Neural cell (in vitro differentiated cells): ENCODE measurements around the gene CLDN12. TPM values are rescaled to one million over a fixed set of nuclear protein-coding genes. Genes with fewer than 3 reads are reported as not detected.
A peak's percentile ranks its signal among the peaks of the same experiment; 100 is the strongest.

Experiments used
- H2AFZ ChIP-seq: fragments of 200-600, 300-800 bp; sonication (generic), shearing (Covaris generic); 2 replicates; pipeline ENCODE4 v1.6.0; 2014; ENCODE audit warnings: low read depth, mild to moderate bottlenecking, antibody characterized with exemption, low read length, moderate library complexity
- H3F3A ChIP-seq: fragments of 200-600 bp; shearing (Covaris generic); 2 replicates; pipeline ENCODE4 v1.6.1; 2016; ENCODE audit warnings: mild to moderate bottlenecking, moderate library complexity, mixed read lengths, antibody characterized with exemption, low read length; ENCODE audit not compliant: insufficient read depth, poor library complexity, severe bottlenecking
- H3K27ac ChIP-seq: fragments of 200-600, 300-800 bp; sonication (generic), shearing (Covaris generic); 2 replicates; pipeline ENCODE4 v1.5.1; 2014; ENCODE audit warnings: mild to moderate bottlenecking, low read length, moderate library complexity
- H3K27me3 ChIP-seq: fragments of 300-800, 200-600 bp; sonication (generic), shearing (Covaris generic); 2 replicates; pipeline ENCODE4 v1.6.0; 2014; ENCODE audit warnings: mild to moderate bottlenecking, low read depth, low read length, moderate library complexity; ENCODE audit not compliant: insufficient read depth
- H3K36me3 ChIP-seq: fragments of 300-800, 200-600 bp; sonication (generic), shearing (Covaris generic); 2 replicates; pipeline ENCODE4 v1.5.1; 2014; ENCODE audit warnings: mild to moderate bottlenecking, antibody characterized with exemption, low read length, moderate library complexity; ENCODE audit not compliant: insufficient read depth
- H3K4me2 ChIP-seq: fragments of 300-800, 200-600 bp; sonication (generic), shearing (Covaris generic); 2 replicates; pipeline ENCODE4 v1.6.0; 2014; ENCODE audit warnings: mild to moderate bottlenecking, low read length
- H3K4me3 ChIP-seq: fragments of 300-800, 200-600 bp; sonication (generic), shearing (Covaris generic); 2 replicates; pipeline ENCODE4 v1.5.1; 2014; ENCODE audit warnings: mild to moderate bottlenecking, low read length, moderate library complexity
- H3K79me2 ChIP-seq: fragments of 200-600 bp; shearing (Covaris generic); replicated peaks from 2 replicates; pipeline ENCODE4 v1.6.0; 2014; ENCODE audit warnings: mild to moderate bottlenecking, low read length, moderate library complexity; ENCODE audit not compliant: insufficient read depth
- H3K9ac ChIP-seq: fragments of 300-800, 200-600 bp; sonication (generic), shearing (Covaris generic); 2 replicates; pipeline ENCODE4 v1.6.1; 2016; ENCODE audit warnings: mild to moderate bottlenecking, low read length, mixed read lengths
- H3K9me2 ChIP-seq: fragments of 200-600 bp; shearing (Covaris generic); 2 replicates; pipeline ENCODE4 v1.6.1; 2016; ENCODE audit warnings: mild to moderate bottlenecking, low read length, mixed read lengths; ENCODE audit not compliant: insufficient read depth
- H3K9me3 ChIP-seq: fragments of 200-600, 300-800 bp; sonication (generic), shearing (Covaris generic); 2 replicates; pipeline ENCODE4 v1.6.1; 2016; ENCODE audit warnings: mild to moderate bottlenecking, mixed run types, low read length, moderate library complexity, mixed read lengths
- H4K20me1 ChIP-seq: fragments of 200-600 bp; shearing (Covaris generic); 2 replicates; pipeline ENCODE4 v1.6.1; 2016; ENCODE audit warnings: mild to moderate bottlenecking, mixed run types; ENCODE audit not compliant: insufficient read depth
- EP300 ChIP-seq: fragments of 450-650 bp; conservative IDR thresholded peaks from 2 replicates; pipeline ENCODE4 v1.6.1; 2014; ENCODE audit warnings: antibody characterized with exemption, mild to moderate bottlenecking, moderate library complexity; ENCODE audit not compliant: poor library complexity, severe bottlenecking
- EZH2 ChIP-seq: fragments of 200-600, 300-800 bp; shearing (Covaris generic), sonication (generic); IDR thresholded peaks from 2 replicates; pipeline ENCODE4 v1.6.1; 2014; ENCODE audit warnings: antibody characterized with exemption, low read length, borderline replicate concordance, mild to moderate bottlenecking; ENCODE audit not compliant: insufficient read depth, poor library complexity, severe bottlenecking
- MXI1 ChIP-seq: fragments of 450-650 bp; conservative IDR thresholded peaks from 2 replicates; pipeline ENCODE4 v1.6.1; 2014; ENCODE audit warnings: antibody characterized with exemption, mild to moderate bottlenecking; ENCODE audit not compliant: poor library complexity, severe bottlenecking
- POLR2AphosphoS5 ChIP-seq: IDR thresholded peaks from 2 replicates; pipeline ENCODE4 v1.6.1; 2012
- RAD21 ChIP-seq: fragments of 450-650 bp; conservative IDR thresholded peaks from 2 replicates; pipeline ENCODE4 v1.6.1; 2014; ENCODE audit warnings: antibody characterized with exemption, mild to moderate bottlenecking, moderate library complexity
- SMC3 ChIP-seq: fragments of 450-650 bp; conservative IDR thresholded peaks from 2 replicates; pipeline ENCODE4 v1.6.1; 2014; ENCODE audit warnings: antibody characterized with exemption, mild to moderate bottlenecking, moderate library complexity; ENCODE audit not compliant: poor library complexity
- TAF1 ChIP-seq: IDR thresholded peaks from 2 replicates; pipeline ENCODE4 v1.6.1; 2012; ENCODE audit warnings: low read depth
- polyA minus RNA-seq: library from RNA; depleted of rRNA, polyadenylated mRNA; stranded (reverse); fragments of >200 nt; gene quantifications from 2 replicates; pipeline ENCODE4 v1.2.3, GENCODE V29; 2014
- polyA plus RNA-seq: library from polyadenylated mRNA; depleted of rRNA; stranded (reverse); fragments of >200 nt; gene quantifications from 2 replicates; pipeline ENCODE4 v1.2.3, GENCODE V29; 2014
- TF ChIP-seq, protein P1 (sequence below): fragments of 450-650 bp; IDR thresholded peaks from 2 replicates; pipeline ENCODE4 v1.5.1; 2014; ENCODE audit warnings: antibody characterized with exemption, mild to moderate bottlenecking, moderate library complexity; ENCODE audit not compliant: poor library complexity, severe bottlenecking
- TF ChIP-seq, protein P2 (sequence below): IDR thresholded peaks from 2 replicates; pipeline ENCODE4 v1.6.1; 2012; ENCODE audit warnings: borderline replicate concordance

The CLDN12 gene
- polyA plus RNA-seq (74.2 and 81.0 TPM in 2 replicates), polyA minus RNA-seq (83.0 and 88.3 TPM in 2 replicates)

DNA sequence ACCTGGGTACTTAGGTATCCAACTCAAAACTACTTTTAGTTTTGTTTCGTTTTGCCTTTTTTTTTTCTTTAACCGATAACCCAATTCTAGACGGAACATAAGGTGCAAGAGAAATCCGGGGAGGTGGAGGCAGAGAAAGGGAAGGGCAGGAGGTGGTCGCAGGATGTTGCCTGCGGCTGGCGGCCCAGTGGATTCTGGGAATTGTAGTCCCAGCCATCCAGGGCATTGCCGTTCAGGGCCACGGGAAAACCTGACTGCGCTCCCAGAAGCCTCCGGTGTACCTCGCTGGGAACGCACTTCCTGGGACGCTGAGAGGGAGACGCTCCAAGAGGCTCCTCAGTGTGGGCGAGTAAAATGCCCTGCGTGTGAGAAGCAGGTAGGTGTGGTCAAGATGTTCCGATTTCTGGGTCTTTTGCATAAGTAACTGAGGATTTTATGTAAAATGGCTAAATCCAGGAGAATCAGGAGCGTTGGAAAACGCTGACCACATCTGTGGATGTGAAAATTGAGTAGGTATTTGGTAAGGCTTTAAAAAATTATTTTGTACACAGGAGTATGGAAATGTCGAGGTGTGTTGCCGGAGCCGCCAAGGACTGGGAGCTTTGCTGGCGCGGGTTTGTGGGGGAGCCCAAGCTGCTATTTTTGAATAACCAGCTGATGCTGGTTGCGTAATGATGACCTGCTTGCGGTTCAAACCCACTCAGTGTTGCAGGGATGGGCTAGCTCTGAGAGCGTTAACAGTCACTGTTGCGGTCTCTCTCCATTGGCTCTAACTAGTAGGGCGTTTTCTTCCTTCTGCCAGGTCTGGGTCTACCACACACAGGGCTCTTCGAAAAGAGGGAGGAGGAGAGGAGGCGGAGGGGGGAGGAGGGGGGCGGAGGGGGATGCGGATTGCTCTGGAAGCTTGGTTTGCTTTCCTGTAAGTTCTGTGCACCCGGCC is at the start of gene CLDN12:
Gene CLDN12, plus strand, starts transcription at position 288 of the 940 bp plus-strand sequence. CDS start 9,216 bp downstream, outside the sequence.
- Histone ChIP-seq H3K9me2 (no peaks in the 10 kb centered on the region), H3K4me2 (peak within 1 kb of the TSS; percentile 91), H3F3A (peaks cover 2% of the 10 kb centered on the region), H3K36me3 (peaks cover 9% of the 10 kb centered on the region), H3K27me3 (no peaks in the 10 kb centered on the region), H3K9me3 (no peaks in the 10 kb centered on the region), H3K9ac (peak within 1 kb of the TSS; percentile 88), H2AFZ (peak within 1 kb of the TSS; percentile 87), H3K4me3 (peak within 1 kb of the TSS; percentile 71), H3K79me2 (peaks cover 16% of the 10 kb centered on the region), H3K27ac (peak within 1 kb of the TSS; percentile 95), H4K20me1 (no peaks in the 10 kb centered on the region)
- TF ChIP-seq RAD21 (no peak), MXI1 (peak; percentile 75), EP300 (peak; percentile 48), POLR2AphosphoS5 (peak; percentile 94), EZH2 (no peak), TAF1 (peak; percentile 93), SMC3 (peak; percentile 37)
- TF ChIP-seq, protein P1, sequence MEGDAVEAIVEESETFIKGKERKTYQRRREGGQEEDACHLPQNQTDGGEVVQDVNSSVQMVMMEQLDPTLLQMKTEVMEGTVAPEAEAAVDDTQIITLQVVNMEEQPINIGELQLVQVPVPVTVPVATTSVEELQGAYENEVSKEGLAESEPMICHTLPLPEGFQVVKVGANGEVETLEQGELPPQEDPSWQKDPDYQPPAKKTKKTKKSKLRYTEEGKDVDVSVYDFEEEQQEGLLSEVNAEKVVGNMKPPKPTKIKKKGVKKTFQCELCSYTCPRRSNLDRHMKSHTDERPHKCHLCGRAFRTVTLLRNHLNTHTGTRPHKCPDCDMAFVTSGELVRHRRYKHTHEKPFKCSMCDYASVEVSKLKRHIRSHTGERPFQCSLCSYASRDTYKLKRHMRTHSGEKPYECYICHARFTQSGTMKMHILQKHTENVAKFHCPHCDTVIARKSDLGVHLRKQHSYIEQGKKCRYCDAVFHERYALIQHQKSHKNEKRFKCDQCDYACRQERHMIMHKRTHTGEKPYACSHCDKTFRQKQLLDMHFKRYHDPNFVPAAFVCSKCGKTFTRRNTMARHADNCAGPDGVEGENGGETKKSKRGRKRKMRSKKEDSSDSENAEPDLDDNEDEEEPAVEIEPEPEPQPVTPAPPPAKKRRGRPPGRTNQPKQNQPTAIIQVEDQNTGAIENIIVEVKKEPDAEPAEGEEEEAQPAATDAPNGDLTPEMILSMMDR, result no peak
- TF ChIP-seq, protein P2, sequence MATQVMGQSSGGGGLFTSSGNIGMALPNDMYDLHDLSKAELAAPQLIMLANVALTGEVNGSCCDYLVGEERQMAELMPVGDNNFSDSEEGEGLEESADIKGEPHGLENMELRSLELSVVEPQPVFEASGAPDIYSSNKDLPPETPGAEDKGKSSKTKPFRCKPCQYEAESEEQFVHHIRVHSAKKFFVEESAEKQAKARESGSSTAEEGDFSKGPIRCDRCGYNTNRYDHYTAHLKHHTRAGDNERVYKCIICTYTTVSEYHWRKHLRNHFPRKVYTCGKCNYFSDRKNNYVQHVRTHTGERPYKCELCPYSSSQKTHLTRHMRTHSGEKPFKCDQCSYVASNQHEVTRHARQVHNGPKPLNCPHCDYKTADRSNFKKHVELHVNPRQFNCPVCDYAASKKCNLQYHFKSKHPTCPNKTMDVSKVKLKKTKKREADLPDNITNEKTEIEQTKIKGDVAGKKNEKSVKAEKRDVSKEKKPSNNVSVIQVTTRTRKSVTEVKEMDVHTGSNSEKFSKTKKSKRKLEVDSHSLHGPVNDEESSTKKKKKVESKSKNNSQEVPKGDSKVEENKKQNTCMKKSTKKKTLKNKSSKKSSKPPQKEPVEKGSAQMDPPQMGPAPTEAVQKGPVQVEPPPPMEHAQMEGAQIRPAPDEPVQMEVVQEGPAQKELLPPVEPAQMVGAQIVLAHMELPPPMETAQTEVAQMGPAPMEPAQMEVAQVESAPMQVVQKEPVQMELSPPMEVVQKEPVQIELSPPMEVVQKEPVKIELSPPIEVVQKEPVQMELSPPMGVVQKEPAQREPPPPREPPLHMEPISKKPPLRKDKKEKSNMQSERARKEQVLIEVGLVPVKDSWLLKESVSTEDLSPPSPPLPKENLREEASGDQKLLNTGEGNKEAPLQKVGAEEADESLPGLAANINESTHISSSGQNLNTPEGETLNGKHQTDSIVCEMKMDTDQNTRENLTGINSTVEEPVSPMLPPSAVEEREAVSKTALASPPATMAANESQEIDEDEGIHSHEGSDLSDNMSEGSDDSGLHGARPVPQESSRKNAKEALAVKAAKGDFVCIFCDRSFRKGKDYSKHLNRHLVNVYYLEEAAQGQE, result peak; percentile 97

DNA sequence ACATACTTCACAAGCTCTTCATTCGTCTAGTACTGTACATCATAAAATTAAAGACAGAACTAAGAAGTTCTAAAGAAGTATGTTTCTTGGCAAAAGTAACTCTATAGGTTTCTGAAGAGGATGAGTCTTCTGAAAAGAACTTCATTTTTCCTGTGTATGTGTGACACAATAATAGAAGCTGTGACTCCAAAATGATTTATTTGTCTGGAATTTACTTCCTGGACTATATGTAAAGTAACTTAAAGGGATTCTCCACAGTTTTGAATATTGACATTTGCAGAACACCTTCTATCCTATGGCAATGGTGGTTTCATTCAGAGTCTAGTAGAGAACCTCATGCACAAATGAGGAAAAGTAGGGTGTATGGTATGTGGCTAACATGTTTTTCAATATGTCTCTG is 19.8 kb upstream of the CLDN12 start:
- Histone ChIP-seq H4K20me1 (no peaks in the 10 kb centered on the region), H3K4me2 (no peak overlapping the region), H3K36me3 (peaks cover 24% of the 10 kb centered on the region), H3K79me2 (no peaks in the 10 kb centered on the region), H3K4me3 (no peak overlapping the region), H3K9ac (no peak overlapping the region), H3K9me2 (no peaks in the 10 kb centered on the region), H2AFZ (no peak overlapping the region), H3K9me3 (peaks cover 4% of the 10 kb centered on the region), H3F3A (no peaks in the 10 kb centered on the region), H3K27ac (no peak overlapping the region), H3K27me3 (no peaks in the 10 kb centered on the region)
- TF ChIP-seq EP300 (no peak), MXI1 (no peak), TAF1 (no peak), SMC3 (no peak), POLR2AphosphoS5 (no peak), RAD21 (no peak), EZH2 (no peak)
- TF ChIP-seq, protein P2, result no peak
- TF ChIP-seq, protein P1, result no peak
